ENCODE results near the gene MRPL24.
A peak's percentile ranks its signal among the peaks of the same experiment; 100 is the strongest.
"Not testable (repeated sequence)": the region's sequence is repeated elsewhere in the genome, so short reads cannot be mapped to it uniquely, and the experiment has no call there.

Gene MRPL24

GRCh38 chr1:156757572-156758253, 16.8 kb upstream of the MRPL24 start:
- DNase-seq = not testable (repeated sequence)

- no peak for DNase-seq
Observed at GRCh38 chr1:156756355-156756754, 15.5 kb upstream of the MRPL24 start.

- no peak for DNase-seq
Observed at GRCh38 chr1:156755527-156755950, 14.7 kb upstream of the MRPL24 start.

- DNase-seq = no peak
Observed at GRCh38 chr1:156754219-156754618, 13.3 kb upstream of the MRPL24 start.

GRCh38 chr1:156752843-156753482, 12.1 kb upstream of the MRPL24 start:
- no peak for DNase-seq

GRCh38 chr1:156751757-156752481, 11.0 kb upstream of the MRPL24 start:
- DNase-seq = peak; percentile 98

- no peak for DNase-seq
Observed at GRCh38 chr1:156751451-156751756, 10.5 kb upstream of the MRPL24 start, which contains the start of gene HDGF. HDGF (minus strand) TSS chr1:156751675; CDS start chr1:156751429, 246 bp downstream.

- DNase-seq = peak; percentile 56
Observed at GRCh38 chr1:156750711-156751450, 10.0 kb upstream of the MRPL24 start.

- DNase-seq = peak; percentile 52
Observed at GRCh38 chr1:156750191-156750672, 9.3 kb upstream of the MRPL24 start.

- no peak for DNase-seq
Observed at GRCh38 chr1:156749419-156750118, 8.7 kb upstream of the MRPL24 start.

GRCh38 chr1:156748670-156749418, 8.0 kb upstream of the MRPL24 start:
- no peak for DNase-seq

- peak; percentile 30 for DNase-seq
Observed at GRCh38 chr1:156747742-156748669, 7.1 kb upstream of the MRPL24 start.

- peak; percentile 79 for DNase-seq
Observed at GRCh38 chr1:156746728-156747631, 6.1 kb upstream of the MRPL24 start.

- DNase-seq = no peak
Observed at GRCh38 chr1:156746406-156746727, 5.5 kb upstream of the MRPL24 start.

- no peak for DNase-seq
Observed at GRCh38 chr1:156745881-156746280, 5.0 kb upstream of the MRPL24 start.

- DNase-seq = no peak
Observed at GRCh38 chr1:156744786-156745419, 4.0 kb upstream of the MRPL24 start.

- DNase-seq = no peak
Observed at GRCh38 chr1:156744344-156744743, 3.5 kb upstream of the MRPL24 start.

- DNase-seq = no peak
Observed at GRCh38 chr1:156743367-156744302, 2.7 kb upstream of the MRPL24 start.
